Activated CD4-positive, alpha-beta T cell treated with anti-CD3 and anti-CD28 coated beads for 4 hours (primary cell): ENCODE data around the gene CKB.

Experiments
- DNase-seq, 2 donors: peaks; one replicate each; pipeline ENCODE4 v3.0.0-alpha.2; 2020

CKB gene

DNA sequence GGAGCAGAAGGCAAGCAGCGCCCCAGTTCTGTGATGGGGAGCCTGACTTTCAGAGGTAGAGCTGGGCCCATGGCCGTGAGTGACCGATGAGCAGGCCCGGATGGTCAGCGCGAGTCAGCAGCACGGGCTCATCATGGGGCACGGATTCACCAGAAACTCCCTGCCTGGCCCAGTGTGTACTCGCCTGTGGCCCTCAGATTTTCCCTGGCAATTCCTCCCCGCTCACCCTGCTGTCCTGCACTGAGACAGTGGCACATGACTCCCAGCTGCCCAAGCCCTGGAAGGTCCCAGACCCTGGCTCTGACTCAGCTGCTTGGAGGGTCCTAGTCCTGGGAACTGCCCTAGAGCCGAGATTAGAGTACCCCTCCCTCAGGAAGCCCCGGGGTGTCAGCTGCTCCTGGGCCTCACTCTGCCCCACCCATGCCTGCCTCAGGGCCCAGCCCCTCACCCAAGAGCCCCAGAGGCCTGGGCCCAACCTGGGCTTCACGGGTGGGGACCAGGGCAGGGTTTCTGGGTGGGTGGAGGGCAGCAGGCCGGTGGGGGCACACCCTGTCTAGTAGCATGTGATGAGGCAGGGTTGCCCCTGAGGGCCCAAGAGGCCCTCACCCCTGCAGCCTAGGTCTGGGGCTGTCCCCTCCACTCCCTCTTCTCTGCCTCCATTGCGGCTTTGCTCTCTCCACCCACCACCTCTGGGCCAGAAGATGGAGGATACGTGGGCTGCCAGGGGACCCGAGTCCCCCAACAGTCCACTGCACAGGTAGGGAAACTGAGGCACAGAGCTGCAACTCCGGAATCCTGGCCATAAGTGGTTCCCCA, 14.8 kb upstream of the CKB start:
- DNase-seq = no peak

- no peak for DNase-seq
Observed at GRCh38 chr14:103536693-103537092, 14.1 kb upstream of the CKB start.

DNA sequence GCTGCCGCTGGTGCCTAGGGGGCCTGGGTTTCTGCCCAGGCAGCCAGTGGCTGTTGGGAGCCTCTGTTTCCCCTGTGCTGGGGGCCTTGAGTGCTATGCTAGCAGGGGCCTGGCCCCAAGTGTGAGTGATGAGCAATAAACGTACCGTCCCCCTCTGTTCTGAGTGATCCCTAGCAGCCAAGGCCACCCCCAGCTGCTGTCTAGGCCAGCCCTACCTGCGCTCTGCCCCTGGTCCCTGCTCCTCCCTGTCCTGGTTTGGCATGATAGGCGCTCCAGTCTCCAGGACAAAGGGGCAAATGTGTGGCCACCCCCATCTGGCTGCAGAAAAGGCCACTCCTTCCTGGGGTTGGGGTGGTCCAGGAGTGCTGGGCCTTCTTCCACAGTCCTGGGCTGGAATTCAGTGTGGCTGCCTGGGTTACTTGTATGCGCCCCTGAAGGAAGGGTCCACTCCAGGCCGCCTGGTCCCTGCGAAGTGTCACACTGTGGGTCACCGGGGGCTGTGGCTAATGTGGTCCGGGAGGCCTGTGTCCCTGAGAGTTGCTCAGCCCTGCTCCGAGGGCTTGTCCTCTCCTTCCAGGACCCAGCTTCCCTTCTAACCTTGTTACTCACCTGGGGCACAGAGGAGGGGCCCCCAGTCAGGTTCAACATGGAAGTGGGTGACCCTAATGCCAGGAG, 13.4 kb upstream of the CKB start:
- DNase-seq = no peak

DNA sequence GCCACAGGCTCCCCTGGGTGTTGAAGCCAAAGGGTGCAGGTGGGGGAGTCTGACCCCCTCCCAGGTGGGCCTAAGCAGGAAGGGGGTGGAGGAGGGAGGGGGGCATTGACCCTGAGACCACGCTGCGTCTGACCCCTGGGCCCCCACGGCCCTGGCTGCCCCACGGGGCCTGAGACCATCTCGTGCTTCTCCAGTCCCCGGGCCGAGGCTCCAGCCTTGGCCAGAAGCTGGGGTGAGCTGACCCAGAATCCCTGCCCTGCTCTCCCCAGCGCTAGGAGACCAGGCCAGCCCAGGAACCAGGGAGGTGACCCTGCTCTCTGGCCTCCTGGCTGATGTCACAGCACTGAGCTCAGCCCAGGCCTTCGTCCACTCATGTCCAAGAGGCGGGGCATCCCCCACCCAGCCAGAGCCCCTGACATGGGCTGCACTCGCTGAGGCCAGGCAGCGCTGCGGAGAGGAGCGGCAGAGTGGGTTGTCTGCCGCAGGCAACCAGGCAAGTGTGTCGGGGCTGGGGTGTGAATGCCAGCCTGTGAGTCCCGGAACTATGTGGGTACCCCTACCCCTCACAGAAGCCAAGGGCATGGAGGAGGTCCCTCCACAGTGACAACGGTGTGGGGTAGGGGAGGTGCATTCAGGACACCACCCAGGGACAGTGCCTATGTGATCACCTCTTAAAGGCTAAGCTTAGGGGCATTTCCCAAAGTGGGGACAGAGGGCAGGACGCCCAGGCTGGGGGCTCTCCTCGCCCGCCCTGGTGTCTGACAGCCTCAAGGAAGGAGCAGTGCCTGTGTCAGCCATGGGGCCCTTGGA, 12.7 kb upstream of the CKB start:
- DNase-seq = no peak

GRCh38 chr14:103534576-103535061, 12.0 kb upstream of the CKB start:
- no peak for DNase-seq

GRCh38 chr14:103533999-103534575, 11.5 kb upstream of the CKB start:
- no peak for DNase-seq

- no peak for DNase-seq
Observed at GRCh38 chr14:103533137-103533998, 10.7 kb upstream of the CKB start.

- DNase-seq = no peak
Observed at GRCh38 chr14:103532216-103533136, 9.8 kb upstream of the CKB start.

DNA sequence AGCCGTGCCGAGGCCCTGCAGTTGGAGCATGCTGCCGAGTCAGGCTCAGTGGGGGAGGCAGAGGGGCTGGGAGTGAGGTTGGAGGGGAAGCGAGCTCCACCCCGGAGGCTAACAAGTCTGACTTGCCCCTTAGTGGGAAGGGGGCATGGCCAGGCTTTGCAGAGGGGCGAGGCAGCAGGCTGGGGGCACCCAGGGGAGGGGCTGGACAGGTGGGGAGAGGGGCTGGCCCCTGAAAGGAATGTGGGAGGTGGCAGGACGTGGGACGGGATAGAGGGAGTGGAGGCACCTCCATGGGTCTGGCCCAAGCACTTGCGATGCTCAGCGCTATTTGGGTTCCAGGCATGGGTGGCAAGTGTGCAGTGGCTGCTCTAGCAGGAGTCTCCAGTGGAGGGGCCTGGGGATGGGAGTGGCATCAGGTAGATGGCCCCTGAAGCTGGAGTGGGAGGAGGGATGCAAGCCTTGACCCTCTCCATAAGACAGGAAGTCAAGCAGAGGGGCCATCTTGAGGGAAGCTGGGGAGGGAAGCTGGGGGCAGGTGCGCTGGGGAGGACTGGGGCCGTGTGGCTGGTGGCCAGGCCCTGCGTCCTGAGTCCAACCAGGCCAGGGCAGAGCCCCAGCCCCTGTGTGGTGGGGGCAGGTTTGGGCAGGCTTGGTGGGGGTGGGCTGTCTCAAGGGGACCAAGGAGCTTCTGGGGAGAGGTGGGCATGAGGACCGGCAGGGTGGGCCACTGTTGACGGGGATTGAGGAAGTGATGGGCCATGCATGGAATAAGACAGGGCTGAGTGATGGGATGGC, 9.0 kb upstream of the CKB start:
- no peak for DNase-seq

- DNase-seq = no peak
Observed at GRCh38 chr14:103530831-103531230, 8.2 kb upstream of the CKB start.

- no peak for DNase-seq
Observed at GRCh38 chr14:103530390-103530789, 7.8 kb upstream of the CKB start.

- DNase-seq = no peak
Observed at GRCh38 chr14:103529383-103530365, 7.0 kb upstream of the CKB start.

DNA sequence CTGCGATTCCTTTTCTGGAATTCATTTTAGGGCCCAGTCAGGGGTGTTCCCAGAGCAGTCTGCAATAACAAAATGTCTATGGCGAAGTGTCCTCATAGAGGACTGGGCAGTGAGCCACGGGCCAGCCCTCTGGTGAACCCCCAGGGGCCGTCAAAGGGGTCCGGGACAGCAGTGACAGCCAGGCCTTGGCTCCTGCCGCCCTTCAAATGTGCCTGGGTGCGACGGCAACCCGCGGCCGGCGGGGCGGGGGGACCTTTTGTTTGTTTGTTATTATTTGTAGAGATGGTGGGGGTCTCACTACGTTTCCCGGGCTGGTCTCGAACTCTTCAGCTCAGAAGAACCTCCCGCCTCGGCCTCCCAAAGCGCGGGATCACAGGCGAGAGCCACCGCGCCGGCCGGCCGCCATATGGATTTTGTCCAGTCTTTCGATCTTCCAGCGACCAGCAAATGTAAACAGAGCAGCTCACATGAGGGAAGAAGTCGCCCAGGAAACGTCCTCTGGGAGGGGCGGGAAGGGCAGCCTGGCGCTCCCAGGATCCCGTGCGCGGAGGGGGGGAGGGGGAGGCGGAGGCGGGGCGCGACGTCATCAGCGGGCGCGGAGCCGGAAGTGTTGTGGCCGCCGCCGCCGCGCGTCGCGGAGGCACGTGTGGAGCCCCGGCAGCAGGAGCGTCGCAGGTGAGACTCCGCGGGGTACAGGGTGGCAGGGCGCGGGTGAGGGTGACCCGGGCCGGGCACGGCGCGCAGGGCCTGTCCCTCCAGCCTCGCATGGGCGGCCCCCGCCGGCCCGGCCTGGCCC, 6.2 kb upstream of the CKB start, which contains the start of gene TRMT61A:
Gene TRMT61A, plus strand, starts transcription at position 610 of the 796 bp plus-strand sequence. CDS start 783 bp downstream, outside the sequence.
- DNase-seq = peak; percentile 74 to 78

DNA sequence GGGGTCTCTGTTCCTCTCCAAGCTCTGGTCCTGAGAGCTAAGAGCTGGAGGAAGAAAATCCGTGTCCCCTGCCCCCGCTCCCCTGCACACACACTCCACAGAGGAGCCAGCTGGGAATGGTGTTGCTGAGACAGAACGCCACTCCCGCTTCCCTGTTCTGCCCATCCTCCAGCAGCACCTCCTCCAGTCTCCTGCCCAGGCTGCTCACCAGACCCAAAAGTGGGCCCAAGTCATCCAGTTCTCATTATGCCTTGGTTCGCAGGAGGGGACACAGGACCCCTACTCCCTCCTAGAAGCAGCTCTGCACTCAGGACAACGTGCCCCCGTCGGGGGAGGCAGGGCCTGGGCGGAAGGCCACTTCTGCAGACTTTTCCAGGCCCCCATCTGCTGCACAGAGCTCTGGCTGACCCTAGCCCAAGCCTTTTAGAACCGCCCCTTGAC, 5.5 kb upstream of the CKB start:
- no peak for DNase-seq

DNA sequence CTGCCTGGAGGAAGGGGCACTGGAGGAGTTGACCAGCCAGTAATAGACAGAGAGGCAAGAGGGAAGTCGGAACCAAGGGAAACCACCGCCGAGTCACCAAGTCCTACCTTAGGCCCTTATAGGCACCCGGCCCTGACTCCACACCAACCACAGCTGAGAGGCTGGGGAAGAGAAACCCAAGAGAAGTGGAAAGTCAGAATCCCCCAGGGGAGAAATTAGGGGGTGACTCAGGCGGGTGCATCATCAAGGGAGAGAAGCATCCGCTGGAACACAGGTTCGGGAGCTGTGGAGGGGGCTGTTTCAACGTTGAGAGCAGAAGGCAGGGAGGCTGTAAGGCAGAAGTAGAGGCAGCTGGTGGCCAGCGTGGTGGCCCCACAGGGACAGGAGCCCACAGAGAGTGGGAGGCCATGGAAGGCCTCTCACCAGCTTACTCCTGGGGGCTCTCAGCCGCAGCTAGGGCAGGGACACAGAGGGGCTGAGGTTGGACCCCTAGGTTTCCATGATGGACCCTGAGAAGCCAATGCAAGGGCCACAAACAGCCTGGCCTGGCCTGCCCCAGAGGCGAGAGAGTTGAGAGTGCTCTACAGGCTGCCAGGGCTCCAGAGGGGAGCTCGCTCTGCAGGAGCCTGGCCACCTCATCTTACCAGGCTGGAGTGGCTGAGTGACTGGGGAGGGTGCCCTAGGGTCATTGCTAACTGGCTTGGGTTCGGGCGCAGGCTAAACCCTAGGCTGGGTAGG, 4.9 kb upstream of the CKB start:
- DNase-seq = no peak

DNA sequence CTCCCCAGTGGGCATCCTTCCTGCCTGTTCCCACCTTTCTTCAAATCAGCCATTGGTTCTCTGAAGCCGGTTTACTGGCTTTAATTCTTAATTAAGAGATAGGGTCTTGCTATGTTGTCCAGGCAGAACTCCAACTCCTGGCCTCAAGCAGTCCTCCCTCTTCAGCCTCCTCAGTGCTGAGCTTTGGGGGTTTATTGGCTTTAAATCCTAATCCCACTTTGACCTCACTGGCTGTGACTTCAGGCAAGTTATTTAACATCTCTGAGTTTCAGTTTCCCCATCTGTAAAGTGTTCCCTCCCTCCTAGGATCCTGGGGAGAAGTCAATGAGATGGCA, 4.3 kb upstream of the CKB start:
- DNase-seq = no peak
